NCI-H2171 treated with DMSO at 0.1 percent for 48 hours (cell line): Measurements from ENCODE around the gene NPDC1.
"Not testable (repeated sequence)": the region's sequence is repeated elsewhere in the genome, so short reads cannot be mapped to it uniquely, and the experiment has no call there.

Experiments used
- DNase-seq: peaks from one replicate; lab custom pipeline; 2025; lab: John Stamatoyannopoulos, UW

Gene NPDC1

DNA sequence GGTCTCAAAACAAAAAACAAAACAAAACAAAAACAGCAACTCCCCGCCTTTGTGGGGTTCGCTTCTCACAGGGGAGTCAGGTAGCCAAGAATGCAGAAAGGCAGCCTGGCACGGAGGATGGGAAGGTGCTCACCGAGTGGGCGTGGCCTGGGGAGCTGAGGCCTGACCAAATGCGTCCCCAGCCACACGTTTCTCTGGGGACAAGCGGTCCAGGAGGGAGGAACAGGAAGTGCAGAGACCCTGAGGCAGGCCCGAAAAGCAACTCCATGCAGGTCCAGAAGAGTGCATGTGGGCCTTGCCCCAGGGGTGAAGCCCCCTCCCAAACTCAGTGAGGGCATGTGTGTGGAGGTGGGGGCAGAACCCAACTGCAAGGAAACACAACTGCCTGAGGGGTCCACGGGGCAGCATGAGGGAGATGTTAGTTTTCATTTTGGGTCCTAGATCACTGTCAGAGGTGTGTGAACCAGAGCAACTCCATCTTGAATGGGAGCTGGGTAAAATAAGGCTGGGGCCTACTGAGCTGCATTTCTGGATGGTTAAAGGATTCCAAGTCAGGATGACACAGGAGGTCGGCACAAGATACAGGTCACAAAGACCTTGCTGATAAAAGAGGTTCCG, 28.8 kb upstream of the NPDC1 start:
- DNase-seq, result no peak

DNA sequence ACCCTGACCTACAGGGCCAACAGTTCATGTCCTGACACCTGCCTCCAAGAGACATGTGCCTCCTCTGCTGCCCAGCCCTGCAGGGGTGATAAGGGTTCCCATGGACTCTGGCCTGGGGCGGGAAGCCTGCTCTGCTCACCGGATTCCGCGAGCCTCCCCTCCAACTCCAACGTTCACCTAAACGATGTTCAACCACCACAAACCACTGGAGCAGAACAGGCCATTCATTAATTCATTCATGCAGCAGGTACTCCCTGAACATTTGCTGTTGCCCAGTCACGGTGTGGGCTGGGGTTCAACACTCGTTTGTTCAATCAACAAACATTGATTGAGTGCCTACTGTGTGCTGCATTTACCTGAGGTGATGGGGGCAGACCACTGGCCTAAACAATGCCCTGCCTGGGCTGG, 28.0 kb upstream of the NPDC1 start:
- DNase-seq, result no peak

DNA sequence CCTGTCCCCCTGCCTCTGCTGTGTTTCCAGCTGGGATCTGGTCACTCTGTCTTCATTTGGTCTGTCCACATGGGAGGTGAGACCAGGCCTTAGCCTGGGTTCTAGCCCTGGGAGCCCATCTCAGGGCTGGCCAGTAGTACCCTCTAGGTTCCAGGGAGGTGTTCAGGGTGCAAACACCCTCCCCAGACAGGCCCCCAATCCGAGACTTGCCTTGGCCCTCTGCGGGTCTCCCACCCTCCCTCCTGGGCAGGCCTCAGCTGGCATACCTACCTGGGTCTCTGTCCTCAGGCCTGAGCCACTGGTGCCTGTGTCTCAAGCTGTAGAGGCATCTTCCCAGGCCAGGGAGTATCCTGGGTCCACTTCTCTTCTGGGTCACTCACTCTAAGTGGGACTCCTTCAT, 25.3 kb upstream of the NPDC1 start:
- no peak for DNase-seq

DNA sequence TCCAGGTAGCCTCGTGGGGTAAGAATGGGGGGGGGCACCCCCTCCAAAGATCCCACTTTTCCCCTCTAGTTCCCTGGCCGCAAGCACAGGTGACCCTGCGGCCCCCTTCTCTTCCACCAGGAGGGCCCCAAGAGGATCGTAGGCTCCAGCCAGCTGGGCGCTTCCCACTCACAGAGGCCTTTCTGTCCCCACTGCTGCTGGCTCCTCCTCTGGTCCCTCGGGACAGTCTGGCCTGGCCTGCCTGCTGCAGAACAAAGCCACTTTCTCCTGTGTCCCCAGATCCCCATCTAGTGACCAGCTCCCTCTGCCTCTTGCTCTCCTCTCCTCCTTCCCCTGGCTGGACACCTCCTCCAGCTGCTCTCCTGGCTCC, 24.9 kb upstream of the NPDC1 start:
- DNase-seq, result peak; percentile 78

DNA sequence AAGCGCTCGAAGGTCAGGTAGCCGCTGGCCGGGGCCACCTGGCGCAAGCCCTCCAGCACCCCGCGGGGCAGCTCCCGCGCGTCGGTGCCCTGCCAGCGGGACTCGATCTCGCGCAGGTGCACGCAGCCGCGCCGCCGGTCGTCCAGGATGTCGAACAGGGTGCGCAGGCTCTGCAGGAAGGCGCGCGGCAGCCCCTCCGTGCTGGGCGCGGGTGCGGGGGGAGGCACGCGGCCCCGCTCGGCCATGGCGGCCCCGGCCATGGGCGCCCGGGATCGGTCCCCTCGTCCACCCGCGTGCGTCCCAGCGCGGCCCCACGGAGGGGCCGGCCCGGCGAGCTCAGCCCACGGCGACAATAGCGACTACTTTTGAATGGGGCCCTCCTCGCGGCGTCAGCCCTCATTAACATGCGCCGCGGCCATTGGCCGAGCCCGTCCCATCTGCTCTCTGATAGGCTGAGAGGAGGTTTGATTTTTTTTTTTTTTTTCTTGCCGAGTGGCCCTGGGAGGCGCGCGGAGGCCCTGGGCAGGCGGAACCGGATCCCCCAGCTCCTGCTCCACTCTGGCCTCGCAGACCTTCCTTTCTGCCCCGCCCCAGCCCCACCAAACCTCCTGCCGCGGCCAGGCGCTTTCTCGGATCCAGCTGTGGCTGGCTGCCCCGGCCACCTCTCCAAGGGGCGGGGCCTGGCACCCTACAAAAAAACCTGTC, 24.4 kb upstream of the NPDC1 start, which contains the start of gene SAPCD2:
Gene SAPCD2 (minus strand): TSS at position 357 of the 705 bp plus-strand sequence. CDS start 97 bp downstream, at position 260.
- peak; percentile 95 for DNase-seq

DNA sequence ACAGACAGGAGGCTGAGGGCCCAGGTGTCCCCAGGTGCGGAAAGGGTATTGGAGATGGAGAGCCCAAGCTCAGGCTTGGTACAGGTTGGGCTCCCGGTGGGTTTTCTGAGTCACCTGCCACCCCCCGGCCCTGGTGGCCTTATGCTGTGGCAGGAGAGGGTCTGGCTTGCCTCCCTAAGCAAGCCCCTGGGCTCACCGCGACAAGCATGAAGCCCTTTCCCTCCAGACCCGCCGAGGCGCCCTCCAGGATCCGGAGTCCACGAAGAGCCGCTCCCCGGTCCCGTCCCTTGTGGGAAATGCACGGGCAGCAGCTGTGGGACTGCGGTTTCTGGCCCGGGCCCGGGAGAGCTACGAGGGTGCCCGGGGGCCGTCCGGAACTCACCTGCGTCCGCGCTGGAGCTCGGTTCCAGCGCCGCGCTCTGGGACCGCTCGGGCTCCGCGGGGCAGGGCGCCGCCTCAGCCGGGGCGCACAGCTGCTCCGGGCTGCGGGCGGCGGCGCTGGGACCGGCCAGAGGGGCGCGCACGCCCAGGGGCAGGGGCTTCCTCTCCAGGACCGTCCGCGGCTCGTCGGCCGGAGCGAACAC, 23.6 kb upstream of the NPDC1 start:
- no peak for DNase-seq

DNA sequence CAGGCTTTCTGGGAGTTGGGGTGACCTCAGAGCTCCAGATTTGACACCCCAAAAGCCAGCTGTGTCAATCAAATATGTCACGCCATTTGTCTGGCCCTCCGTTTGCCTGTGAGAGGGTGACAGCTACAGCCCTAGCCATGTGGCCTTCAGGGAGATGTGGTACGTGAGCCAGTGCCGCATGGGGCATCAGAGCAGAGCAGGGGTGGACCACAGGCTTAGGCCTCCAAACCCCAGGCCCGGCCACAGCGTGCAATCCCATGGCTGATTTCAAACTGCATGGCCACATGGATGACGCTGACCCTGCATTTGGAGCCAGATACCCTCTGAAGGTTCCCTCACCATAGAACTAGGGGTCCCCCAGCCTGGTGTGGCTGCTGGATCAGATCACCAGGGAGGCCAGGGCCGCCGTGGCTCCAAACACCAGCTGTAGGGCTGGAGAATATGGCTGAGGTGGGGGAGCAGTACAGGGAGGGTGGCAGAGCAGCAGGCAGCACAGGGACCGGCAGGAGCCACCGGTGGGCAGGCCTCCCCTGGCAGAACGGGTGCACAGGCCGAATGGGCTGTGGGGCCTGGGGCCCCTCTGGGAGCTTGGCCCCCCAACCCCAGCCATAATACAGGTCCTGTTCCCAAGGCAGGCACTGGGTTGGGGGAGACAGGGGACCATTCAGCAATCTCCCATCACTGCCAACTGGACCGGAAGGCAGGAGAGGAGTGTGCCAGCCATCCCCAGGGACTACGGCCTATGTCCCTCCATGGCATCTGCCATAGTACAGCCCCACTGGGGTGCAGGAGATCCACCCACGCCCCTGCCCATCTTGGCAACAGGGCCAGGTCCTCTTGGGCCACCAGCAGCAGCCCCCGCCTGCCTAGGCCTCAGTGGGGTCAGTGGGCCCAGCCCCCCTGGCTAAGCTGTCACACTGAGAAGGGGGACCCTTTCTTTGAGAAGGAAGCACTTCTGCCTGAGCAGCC, 22.8 kb upstream of the NPDC1 start:
- peak; percentile 21 for DNase-seq

DNA sequence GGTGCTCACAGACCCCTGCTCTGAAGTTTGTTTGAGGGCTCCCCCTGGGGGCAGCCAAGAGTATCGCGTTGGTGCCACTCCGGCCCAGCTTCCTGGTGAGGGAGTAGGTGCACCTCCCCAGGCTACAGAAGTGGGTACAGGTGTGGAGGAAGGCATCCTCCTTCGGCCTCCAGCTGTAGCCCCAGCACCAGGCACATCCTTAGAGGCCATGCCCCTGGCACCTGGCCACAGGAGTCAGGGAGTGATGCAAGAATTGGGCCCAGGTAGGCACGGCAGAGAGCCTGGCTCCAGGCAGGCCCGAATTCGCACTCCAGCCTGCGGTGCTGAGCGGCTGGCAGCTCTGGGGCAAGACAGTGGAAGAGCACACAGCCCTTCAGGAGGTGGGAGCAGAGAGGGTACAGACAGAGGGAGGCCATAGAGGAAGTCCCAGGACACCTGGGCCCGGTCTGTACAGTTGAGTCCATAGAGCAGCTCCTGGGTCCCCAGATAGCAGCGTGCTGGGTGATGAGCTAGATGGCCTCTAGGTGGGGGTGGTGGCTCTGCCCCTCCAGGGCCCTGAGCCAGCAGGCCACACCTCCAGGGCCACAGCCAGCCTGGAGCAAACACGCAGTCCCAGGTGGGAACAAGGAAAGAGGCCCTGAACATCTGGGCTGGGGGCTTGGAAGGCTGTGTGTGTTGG, 22.0 kb upstream of the NPDC1 start:
- DNase-seq, result peak; percentile 88

DNA sequence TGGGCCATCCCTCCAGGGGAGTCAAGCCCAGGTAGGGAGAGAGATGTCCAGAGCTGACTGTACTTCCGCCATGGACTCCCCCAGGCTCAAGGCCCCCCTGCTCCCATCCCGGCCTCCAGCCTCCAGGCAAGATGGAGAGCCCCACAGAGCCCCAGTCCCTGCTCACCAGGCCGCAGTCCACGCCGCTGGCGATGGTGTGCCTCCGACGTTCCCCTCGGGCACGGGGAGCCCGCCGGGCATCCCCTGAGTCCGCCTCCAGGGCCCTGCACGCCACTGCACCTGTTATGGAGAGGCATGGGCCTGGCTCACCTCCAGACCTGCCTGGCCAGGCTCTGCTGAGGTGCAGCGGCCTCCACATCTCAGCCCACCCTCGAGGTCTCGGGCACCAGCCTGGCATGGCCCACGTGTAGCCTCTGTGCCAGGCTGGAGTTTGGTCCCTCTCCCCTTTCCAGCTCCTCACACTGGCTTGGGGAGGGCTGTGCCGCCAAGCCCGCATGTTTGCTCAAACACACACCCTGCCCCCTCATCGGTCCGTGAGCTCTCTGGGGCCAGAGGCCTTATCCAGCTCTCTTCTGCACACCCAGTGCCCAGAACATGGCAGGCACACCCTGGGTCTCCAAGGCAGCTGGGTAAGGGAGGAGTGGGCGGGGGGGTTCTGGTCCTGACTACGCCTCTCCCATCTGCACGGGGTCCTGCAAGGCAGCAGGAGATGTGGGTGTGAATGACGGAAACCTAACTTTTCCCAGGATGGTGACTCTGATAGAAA, 20.3 kb upstream of the NPDC1 start:
- no peak for DNase-seq

DNA sequence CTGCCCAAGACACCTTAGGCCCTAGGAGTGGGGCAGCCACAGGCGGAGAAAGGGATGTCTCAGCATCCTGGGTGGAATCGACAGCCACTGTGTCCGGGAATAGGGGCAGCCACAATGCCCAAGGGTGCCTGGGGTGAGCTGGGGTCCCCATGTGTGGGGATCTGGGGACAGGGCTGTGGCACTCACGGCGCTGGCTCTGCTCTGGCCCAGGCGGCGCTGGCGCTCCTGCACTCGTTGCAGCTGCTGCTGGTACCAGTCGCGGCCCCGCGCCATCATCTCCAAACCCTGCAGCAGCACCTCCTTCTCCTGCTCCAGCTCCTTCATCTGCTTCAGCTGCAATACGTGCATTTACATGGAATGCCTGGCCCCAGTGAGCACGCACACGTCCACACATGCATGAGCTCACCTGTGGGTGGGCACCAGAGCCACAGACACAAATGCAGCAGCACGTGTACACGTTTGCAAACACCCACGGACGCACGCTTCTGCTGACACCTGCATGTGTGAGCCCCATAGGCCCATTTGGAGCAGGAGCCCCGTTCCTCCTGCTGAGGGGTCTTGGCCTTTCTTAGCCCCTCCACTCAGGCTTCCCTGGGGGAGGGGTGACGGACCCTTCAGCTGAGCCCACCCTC, 19.5 kb upstream of the NPDC1 start:
- DNase-seq, result no peak

DNA sequence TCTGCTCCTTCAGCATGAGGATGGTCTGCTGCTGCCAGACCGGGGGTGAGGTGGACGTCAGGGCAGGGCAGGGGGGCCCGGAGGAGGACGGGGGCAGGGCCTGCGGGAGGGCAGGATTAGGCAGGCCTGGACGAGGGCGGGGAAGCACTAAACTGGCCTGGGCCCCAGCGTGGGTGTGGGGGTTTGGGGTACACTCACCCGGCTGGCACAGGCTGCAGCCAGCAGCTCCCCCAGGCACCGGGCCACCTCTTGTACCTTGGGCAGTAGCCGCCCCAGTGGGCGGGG, 18.8 kb upstream of the NPDC1 start:
- DNase-seq, result no peak

DNA sequence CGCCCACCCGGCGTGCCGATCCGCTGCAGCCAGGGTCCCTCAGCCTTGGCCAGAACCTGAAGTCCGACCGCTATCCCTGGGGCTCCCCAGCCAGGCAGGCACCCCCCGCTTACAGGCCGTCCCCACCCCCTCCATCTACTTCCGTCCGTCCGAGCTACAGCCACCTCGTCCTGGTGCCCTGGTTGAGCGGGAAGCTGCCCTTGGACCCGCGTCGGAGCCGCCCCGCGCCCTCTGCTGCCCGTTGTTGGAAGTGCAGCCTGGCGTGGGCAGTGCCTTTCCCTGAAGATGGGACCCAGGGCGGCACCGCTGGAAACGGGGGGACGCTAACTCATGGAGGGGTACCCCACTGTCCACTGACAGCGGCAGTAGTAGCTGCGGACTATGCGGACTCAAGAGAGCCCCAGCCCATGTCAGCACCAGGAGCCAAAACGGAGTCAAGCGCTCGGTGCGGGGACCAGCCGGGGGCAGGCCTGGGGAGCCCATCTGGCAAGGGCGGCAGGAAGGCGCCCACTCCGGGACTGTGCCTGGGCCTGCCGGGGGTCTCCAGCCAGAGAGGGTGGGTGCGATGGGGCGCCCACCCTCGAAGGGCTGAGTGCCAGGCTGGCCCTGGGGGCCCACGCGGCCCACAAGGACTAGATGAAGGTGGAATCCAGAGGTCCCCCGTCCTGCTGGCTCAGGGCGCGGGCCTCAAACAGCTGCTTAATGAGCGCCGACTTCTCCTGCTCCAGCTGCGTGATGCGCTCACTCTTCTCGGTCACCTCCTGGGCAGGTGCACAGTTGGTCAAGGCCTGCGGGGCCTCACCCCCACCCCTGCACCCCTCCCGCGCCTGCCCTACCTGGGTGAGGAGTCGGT, 18.3 kb upstream of the NPDC1 start:
- peak; percentile 31 for DNase-seq

DNA sequence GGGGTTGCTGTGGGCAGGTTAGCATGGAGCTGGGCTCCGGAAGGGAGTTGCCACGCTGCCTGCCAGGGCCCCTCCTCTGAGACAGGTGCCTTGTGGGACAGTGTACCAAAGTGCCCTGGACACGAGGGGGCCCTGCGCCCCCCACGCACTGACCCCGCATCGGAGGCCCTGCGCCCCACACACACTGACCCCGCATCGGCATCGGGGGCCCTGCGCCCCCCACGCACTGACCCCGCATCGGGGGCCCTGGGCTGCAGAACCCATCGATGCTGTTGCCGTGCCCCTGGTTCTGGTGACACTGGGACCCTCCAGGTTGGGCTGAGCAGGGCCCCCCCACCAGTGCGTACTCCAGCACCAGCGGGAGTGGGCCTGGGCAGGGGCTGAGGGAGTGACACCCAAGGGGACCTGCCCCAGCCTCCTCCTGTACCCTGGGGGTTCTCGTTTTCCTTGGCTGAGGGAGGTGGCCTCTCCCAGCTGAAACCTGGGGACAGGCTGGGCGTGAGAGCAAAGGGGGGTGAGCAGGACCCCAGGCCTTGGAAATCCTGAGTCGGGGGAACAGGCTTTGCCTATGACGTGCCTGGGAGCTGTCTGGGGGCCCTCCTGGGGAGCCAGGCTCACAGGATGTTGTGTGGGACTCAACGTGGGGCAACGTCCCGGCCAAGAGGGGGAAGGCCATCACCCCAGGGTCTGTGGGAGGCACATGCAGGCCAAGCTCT, 17.5 kb upstream of the NPDC1 start:
- no peak for DNase-seq

DNA sequence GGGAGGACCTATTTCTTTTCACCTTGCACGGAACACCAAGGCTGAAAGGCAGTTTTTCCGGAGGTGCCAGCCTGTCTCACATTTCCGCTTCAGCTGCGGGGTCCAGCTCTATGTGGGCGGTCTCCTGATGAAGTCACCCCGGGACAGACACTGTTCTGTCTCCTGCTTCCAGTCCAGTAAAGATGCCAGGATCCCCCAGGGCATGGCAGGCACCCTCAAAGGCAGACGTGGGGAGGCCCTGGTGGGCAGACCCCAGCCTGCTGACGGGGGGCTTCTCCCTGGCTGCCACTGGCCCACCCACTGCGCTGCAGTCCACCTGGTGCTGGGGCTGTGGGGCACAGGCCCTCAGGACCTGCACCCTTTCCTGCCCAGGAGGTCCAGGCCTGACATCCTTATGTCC, 16.8 kb upstream of the NPDC1 start:
- not testable (repeated sequence) for DNase-seq

DNA sequence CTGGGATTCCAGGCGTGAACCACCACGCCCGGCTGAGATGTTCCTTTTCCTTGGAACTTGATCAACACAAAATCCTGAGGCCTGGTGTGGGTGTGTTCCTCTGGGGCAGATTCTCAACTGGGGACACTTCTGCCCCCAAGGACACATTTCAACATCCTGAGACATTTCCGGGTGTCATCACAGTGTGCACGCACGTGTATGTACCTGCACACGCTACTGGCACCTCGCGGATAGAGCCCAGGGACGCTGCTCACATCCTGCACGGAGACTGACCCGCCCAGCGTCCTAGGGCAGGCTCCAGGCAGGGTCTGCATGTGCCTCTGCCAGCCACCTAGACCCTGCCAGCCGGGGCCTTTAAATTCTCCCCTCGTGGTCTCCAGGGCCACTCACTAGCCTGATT, 16.4 kb upstream of the NPDC1 start:
- no peak for DNase-seq

DNA sequence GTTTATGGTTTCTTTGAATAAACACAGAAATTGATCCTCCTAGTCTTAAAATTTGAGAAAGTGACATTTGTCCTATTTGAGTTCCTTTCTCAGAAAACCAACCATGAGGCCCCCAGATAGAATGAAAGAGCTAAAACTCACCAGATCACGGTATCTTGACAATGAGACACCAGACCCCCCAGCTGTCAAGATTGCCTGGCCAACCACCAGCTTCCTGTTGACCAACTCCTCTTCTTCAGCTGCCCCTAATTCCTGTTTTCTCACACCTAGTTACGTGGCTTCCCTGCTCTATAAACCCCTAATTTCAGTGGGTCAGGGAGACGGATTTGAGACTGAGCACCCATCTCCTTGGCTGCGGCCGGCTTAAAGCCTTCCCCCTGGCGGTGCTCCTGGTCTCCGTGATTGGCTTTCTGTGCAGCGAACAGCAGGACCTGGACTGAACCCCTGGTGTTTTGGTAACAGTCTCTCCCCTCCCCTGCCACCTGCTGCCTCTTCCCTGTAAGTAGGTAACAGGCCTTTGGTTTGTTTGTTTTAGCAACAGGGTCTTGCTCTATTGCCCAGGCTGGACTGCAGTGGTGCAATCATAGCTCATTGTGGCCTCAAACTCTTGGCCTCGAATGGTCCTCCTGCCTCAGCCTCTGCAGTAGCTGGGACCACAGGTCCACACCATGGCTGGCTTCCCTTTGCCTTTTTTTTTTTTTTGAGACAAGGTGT, 12.7 kb upstream of the NPDC1 start:
- DNase-seq, result peak; percentile 94

DNA sequence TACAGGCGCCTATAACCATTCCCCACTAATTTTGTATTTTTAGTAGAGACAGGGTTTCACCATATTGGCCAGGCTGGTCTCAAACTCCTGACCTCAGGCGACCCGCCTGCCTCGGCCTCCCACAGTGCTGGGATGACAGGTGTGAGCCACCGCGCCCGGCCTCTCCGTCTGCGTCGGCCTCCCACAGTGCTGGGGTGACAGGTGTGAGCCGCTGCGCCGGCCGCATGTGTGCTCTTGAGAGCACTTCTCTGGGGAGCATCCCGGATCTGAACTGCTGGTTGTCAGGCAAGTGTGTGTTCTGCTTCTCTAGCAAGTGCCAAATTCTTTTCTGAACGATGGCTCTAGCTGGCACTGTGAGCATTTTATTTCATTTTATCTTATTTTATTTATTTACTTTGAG, 11.6 kb upstream of the NPDC1 start:
- peak; percentile 95 for DNase-seq

DNA sequence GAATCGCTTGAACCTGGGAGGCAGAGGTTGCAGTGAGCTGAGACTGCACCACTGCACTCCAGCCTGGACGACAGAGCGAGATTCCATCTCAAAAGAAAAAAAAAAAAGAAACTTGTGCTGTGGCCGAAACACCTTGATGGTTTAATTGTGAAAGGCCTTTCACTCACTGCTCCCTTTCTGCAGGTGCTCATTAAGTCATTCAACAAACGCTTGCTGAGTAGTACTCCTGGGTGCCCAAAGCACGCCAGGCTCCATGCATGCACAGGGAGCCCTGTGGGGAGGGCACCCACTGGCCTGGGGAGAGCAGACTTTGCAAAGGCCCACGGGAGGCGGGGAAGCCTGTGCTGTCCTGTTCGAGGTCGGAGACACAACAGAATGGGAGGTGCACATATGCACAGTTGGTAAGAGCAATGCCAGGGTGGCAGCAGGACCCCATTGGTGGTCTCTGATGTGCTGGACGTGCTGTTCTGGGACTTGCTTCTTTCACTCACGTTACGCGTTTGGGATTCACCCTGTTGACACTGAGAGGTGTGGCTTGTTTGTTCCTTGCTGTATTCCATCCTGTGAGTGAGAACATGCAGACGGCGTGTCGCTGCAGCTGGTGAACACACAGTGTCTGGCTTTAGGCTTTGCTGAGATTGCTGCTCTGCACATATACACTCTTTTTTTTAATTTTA, 10.9 kb upstream of the NPDC1 start:
- DNase-seq, result peak; percentile 83
